Fibroblast of lung (primary cell): ENCODE data around the gene BAG1.

Source experiments
- CTCF ChIP-seq, 2 donors: IDR thresholded peaks in 1 of 2; conservative IDR thresholded peaks in 1 of 2; 1 replicate in 1 of 2; 2 replicates in 1 of 2; pipeline ENCODE4 v1.5.1; 2011 to 2012; ENCODE audit warnings: low read length in 2 of 2, control low read depth in 1 of 2, inconsistent platforms in 1 of 2, low read depth in 1 of 2, mild to moderate bottlenecking in 1 of 2
- EZH2 ChIP-seq: IDR thresholded peaks from 2 replicates; pipeline ENCODE4 v1.5.1; 2012; ENCODE audit warnings: low read length, control low read depth, mild to moderate bottlenecking; ENCODE audit errors: missing control alignments

GRCh38 chr9:33249983-33250382 is 14.5 kb downstream of the BAG1 start:
- TF ChIP-seq CTCF (conservative IDR thresholded peaks at IDR 0.05 in 1 of 2, IDR thresholded peaks at IDR 0.05 in 1 of 2; ENCODE audit: low read depth in 1 of 2, low read length in 2 of 2) (no peak), EZH2 (no peak)
